ENCODE data around the gene FRMD5.

DNA sequence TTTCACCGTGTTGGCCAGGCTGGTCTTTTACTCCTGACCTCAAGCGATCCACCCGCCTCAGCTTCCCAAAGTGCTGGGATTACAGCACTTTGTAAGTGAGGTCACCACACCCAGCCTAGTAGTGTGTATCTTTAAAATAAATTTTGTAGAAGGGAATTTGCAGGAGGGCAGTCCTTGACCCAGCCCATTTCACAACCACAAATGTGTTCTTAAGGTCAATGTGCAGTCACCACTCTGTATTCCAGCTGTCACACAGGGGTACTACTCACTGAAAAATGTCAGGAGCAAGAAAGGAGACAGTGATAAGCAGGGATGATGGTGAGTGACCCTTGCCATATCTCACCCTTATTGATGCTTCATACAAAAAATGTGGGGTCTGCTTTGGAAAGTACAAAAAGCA is 98.5 kb downstream of the FRMD5 start:
- TF ChIP-seq EZH2 (IDR thresholded peaks at IDR 0.05) (no peak), POLR2AphosphoS5 (IDR thresholded peaks at IDR 0.05; ENCODE audit: borderline replicate concordance, low read depth, low read length) (no peak), FOXP2 (optimal IDR thresholded peaks at IDR 0.05; ENCODE audit: control extremely low read depth, extremely low read length, insufficient read depth) (no peak)
